ENCODE measurements around the gene UIMC1. TPM values are rescaled to one million over a fixed set of nuclear protein-coding genes. Genes with fewer than 3 reads are reported as not detected.
"Not testable (repeated sequence)": the region's sequence is repeated elsewhere in the genome, so short reads cannot be mapped to it uniquely, and the experiment has no call there.

The UIMC1 gene
- polyA plus RNA-seq, 3 donors = 40.4 to 47.0 (median 42.4) TPM

- DNase-seq (ENCODE audit: extremely low read depth in 1 of 11, low read depth in 9 of 11, low spot score in 4 of 11) = no peak
Measured at GRCh38 chr5:177020033-177020432, 13.5 kb upstream of the UIMC1 start.

GRCh38 chr5:177018341-177018740 lies 11.8 kb upstream of the UIMC1 start:
- DNase-seq (ENCODE audit: extremely low read depth in 1 of 11, low read depth in 9 of 11, low spot score in 4 of 11) = no peak

- no peak for DNase-seq (ENCODE audit: extremely low read depth in 1 of 11, low read depth in 9 of 11, low spot score in 4 of 11)
Measured at GRCh38 chr5:177015156-177015555, 8.6 kb upstream of the UIMC1 start.

- DNase-seq (ENCODE audit: extremely low read depth in 1 of 11, low read depth in 9 of 11, low spot score in 4 of 11) = no peak
Measured at GRCh38 chr5:177010153-177010552, 3.6 kb upstream of the UIMC1 start.

GRCh38 chr5:177008716-177009115 lies 2.1 kb upstream of the UIMC1 start:
- DNase-seq (ENCODE audit: extremely low read depth in 1 of 11, low read depth in 9 of 11, low spot score in 4 of 11) = peak in 1 of 11 donors; percentile 39

GRCh38 chr5:177005619-177006264 lies 837 bp downstream of the UIMC1 start:
- peak in 6 of 11 donors; percentile 39 to 56 (median 50) for DNase-seq (ENCODE audit: extremely low read depth in 1 of 11, low read depth in 9 of 11, low spot score in 4 of 11)

GRCh38 chr5:177004961-177005360 lies 1.6 kb downstream of the UIMC1 start:
- DNase-seq (ENCODE audit: extremely low read depth in 1 of 11, low read depth in 9 of 11, low spot score in 4 of 11) = no peak

- DNase-seq (ENCODE audit: extremely low read depth in 1 of 11, low read depth in 9 of 11, low spot score in 4 of 11) = no peak
Measured at GRCh38 chr5:177003649-177004048, 2.9 kb downstream of the UIMC1 start.

- DNase-seq (ENCODE audit: extremely low read depth in 1 of 11, low read depth in 9 of 11, low spot score in 4 of 11) = not testable (repeated sequence)
Measured at GRCh38 chr5:176999526-176999925, 7.1 kb downstream of the UIMC1 start.

GRCh38 chr5:176998828-176999227 lies 7.8 kb downstream of the UIMC1 start:
- no peak for DNase-seq (ENCODE audit: extremely low read depth in 1 of 11, low read depth in 9 of 11, low spot score in 4 of 11)

GRCh38 chr5:176996780-176997179 lies 9.8 kb downstream of the UIMC1 start:
- DNase-seq (ENCODE audit: extremely low read depth in 1 of 11, low read depth in 9 of 11, low spot score in 4 of 11) = no peak

GRCh38 chr5:176995896-176996767 lies 10.4 kb downstream of the UIMC1 start:
- no peak for DNase-seq (ENCODE audit: extremely low read depth in 1 of 11, low read depth in 9 of 11, low spot score in 4 of 11)

- no peak for DNase-seq (ENCODE audit: extremely low read depth in 1 of 11, low read depth in 9 of 11, low spot score in 4 of 11)
Measured at GRCh38 chr5:176995122-176995490, 11.5 kb downstream of the UIMC1 start.

GRCh38 chr5:176994460-176995121 lies 12.0 kb downstream of the UIMC1 start:
- DNase-seq (ENCODE audit: extremely low read depth in 1 of 11, low read depth in 9 of 11, low spot score in 4 of 11) = peak in 1 of 11 donors; percentile 7

- DNase-seq (ENCODE audit: extremely low read depth in 1 of 11, low read depth in 9 of 11, low spot score in 4 of 11) = not testable (repeated sequence)
Measured at GRCh38 chr5:176993081-176993480, 13.5 kb downstream of the UIMC1 start.

GRCh38 chr5:176987583-176987982 lies 19.0 kb downstream of the UIMC1 start:
- no peak for DNase-seq (ENCODE audit: extremely low read depth in 1 of 11, low read depth in 9 of 11, low spot score in 4 of 11)

- no peak for DNase-seq (ENCODE audit: extremely low read depth in 1 of 11, low read depth in 9 of 11, low spot score in 4 of 11)
Measured at GRCh38 chr5:176986280-176986679, 20.3 kb downstream of the UIMC1 start.

- DNase-seq (ENCODE audit: extremely low read depth in 1 of 11, low read depth in 9 of 11, low spot score in 4 of 11) = no peak
Measured at GRCh38 chr5:176985516-176985915, 21.1 kb downstream of the UIMC1 start.

- DNase-seq (ENCODE audit: extremely low read depth in 1 of 11, low read depth in 9 of 11, low spot score in 4 of 11) = not testable (repeated sequence)
Measured at GRCh38 chr5:176984176-176984575, 22.4 kb downstream of the UIMC1 start.

- DNase-seq (ENCODE audit: extremely low read depth in 1 of 11, low read depth in 9 of 11, low spot score in 4 of 11) = not testable (repeated sequence)
Measured at GRCh38 chr5:176983593-176983992, 23.0 kb downstream of the UIMC1 start.

Measured in renal cortex interstitium (tissue), 11 donors.